HepG2 (cell line): Measurements from ENCODE around the gene SPOP. TPM values are rescaled to one million over a fixed set of nuclear protein-coding genes. Genes with fewer than 3 reads are reported as not detected.
A peak's percentile ranks its signal among the peaks of the same experiment; 100 is the strongest.

Experiments
- CTCF ChIP-seq: sonication (generic); formaldehyde crosslinking; IDR thresholded peaks from 2 replicates; pipeline ENCODE4 v1.5.0; 2020; ENCODE audit warnings: mild to moderate bottlenecking, missing genetic modification reagents, moderate library complexity
- ESRRA ChIP-seq: sonication (generic); formaldehyde crosslinking; IDR thresholded peaks from 2 replicates; pipeline ENCODE4 v1.5.1; 2020; ENCODE audit warnings: mild to moderate bottlenecking, low read depth, missing genetic modification reagents
- FOXA3 ChIP-seq: IDR thresholded peaks from 2 replicates; pipeline ENCODE4 v1.6.1; 2016; ENCODE audit warnings: missing genetic modification reagents, missing compliant biosample characterization
- MED8 ChIP-seq: sonication (generic); formaldehyde crosslinking; IDR thresholded peaks from 2 replicates; pipeline ENCODE4 v1.8.1; 2023; ENCODE audit warnings: mild to moderate bottlenecking, missing genetic modification reagents; ENCODE audit not compliant: insufficient replicate concordance
- NFATC3 ChIP-seq: sonication (generic); formaldehyde crosslinking; IDR thresholded peaks from 2 replicates; pipeline ENCODE4 v1.5.1; 2020; ENCODE audit warnings: mild to moderate bottlenecking, missing genetic modification reagents
- NFIC ChIP-seq: IDR thresholded peaks from 2 replicates; pipeline ENCODE4 v1.6.1; 2012; ENCODE audit warnings: mild to moderate bottlenecking, low read length, inconsistent platforms
- POLR2G ChIP-seq: fragments of 200-400 bp; formaldehyde crosslinking; IDR thresholded peaks from 2 replicates; pipeline ENCODE4 v1.6.1; 2018; ENCODE audit warnings: mild to moderate bottlenecking, low read depth, low read length, moderate library complexity
- TCF7 ChIP-seq: sonication (generic); IDR thresholded peaks from 2 replicates; pipeline ENCODE4 v1.6.1; 2016; ENCODE audit warnings: antibody characterized with exemption, low read depth
- ZFAT ChIP-seq: sonication (generic); formaldehyde crosslinking; conservative IDR thresholded peaks from 2 replicates; pipeline ENCODE4 v1.8.1; 2023; ENCODE audit warnings: missing genetic modification reagents, inconsistent platforms
- ZNF142 ChIP-seq: sonication (generic); formaldehyde crosslinking; IDR thresholded peaks from 2 replicates; pipeline ENCODE4 v1.4.0; 2020; ENCODE audit warnings: missing genetic modification reagents
- ZNF17 ChIP-seq: sonication (generic); formaldehyde crosslinking; IDR thresholded peaks from 2 replicates; pipeline ENCODE4 v1.5.0; 2020; ENCODE audit warnings: mild to moderate bottlenecking, missing genetic modification reagents
- ZNF224 ChIP-seq: sonication (generic); formaldehyde crosslinking; IDR thresholded peaks from 2 replicates; pipeline ENCODE4 v1.5.0; 2020; ENCODE audit warnings: mild to moderate bottlenecking, missing genetic modification reagents
- ZNF619 ChIP-seq: sonication (generic); formaldehyde crosslinking; IDR thresholded peaks from 2 replicates; pipeline ENCODE4 v1.4.0; 2020; ENCODE audit warnings: mild to moderate bottlenecking, missing genetic modification reagents
- ZNF7 ChIP-seq: IDR thresholded peaks from 2 replicates; pipeline ENCODE4 v1.6.1; 2016; ENCODE audit warnings: missing biosample characterization, missing genetic modification reagents
- ZNF780A ChIP-seq: sonication (generic); formaldehyde crosslinking; IDR thresholded peaks from 2 replicates; pipeline ENCODE4 v1.8.0; 2022; ENCODE audit warnings: mild to moderate bottlenecking, missing genetic modification reagents, moderate library complexity
- polyA plus RNA-seq, 8 experiments: library from polyadenylated mRNA; depleted of rRNA in 3 of 8; stranded (reverse) in 7 of 8; unstranded in 1 of 8; fragments of >200 nt; fragmentation: Illumina TruSeq in 4 of 8; extraction: Trizol in 4 of 8; gene quantifications; 2 replicates each; pipeline versions ENCODE4 v1.2.1 to v1.2.3, GENCODE V29; 2011 to 2016; ENCODE audit warnings: low read depth in 4 of 8, missing spikeins in 1 of 8, mixed read lengths in 1 of 8; ENCODE audit not compliant: insufficient read depth in 1 of 8
- total RNA-seq, 5 experiments: library from RNA; depleted of rRNA; stranded (reverse); fragments of >200 nt; fragmentation: Illumina TruSeq; extraction: Trizol; gene quantifications; 2 replicates each; pipeline ENCODE4 v1.2.3, GENCODE V29; 2016; ENCODE audit warnings: low read depth in 1 of 5
- TF ChIP-seq, protein P1 (sequence below): sonication (generic); formaldehyde crosslinking; IDR thresholded peaks from 2 replicates; pipeline ENCODE4 v1.5.1; 2020; ENCODE audit warnings: mild to moderate bottlenecking, missing genetic modification reagents, borderline replicate concordance

Gene SPOP
- total and polyA plus RNA-seq, 2 of the 13 experiments (the other 11 are each of a cell fraction or from before 2014, with no cell fraction given) = 52.8 to 60.8 TPM

GRCh38 chr17:49677134-49677932, 564 bp downstream of the SPOP start (continued):
- TF ChIP-seq CTCF (CRISPR knock-in tag) (peak; percentile 37), ESRRA (CRISPR knock-in tag) (no peak), ZNF142 (CRISPR knock-in tag) (0 out of 2 replicates have a peak, but pooled peaks have one; percentile 11), ZNF17 (CRISPR knock-in tag) (0 out of 2 replicates have a peak, but pooled peaks have one; percentile 13), NFATC3 (CRISPR knock-in tag) (no peak), ZNF224 (no peak), ZNF619 (CRISPR knock-in tag) (no peak), FOXA3 (CRISPR knock-in tag) (no peak), ZNF780A (CRISPR knock-in tag) (0 out of 2 replicates have a peak, but pooled peaks have one; percentile 9), POLR2G (peak; percentile 78), ZFAT (CRISPR knock-in tag) (no peak), MED8 (CRISPR knock-in tag) (no peak), NFIC (no peak), TCF7 (no peak), ZNF7 (CRISPR knock-in tag) (no peak)
- TF ChIP-seq, protein P1, sequence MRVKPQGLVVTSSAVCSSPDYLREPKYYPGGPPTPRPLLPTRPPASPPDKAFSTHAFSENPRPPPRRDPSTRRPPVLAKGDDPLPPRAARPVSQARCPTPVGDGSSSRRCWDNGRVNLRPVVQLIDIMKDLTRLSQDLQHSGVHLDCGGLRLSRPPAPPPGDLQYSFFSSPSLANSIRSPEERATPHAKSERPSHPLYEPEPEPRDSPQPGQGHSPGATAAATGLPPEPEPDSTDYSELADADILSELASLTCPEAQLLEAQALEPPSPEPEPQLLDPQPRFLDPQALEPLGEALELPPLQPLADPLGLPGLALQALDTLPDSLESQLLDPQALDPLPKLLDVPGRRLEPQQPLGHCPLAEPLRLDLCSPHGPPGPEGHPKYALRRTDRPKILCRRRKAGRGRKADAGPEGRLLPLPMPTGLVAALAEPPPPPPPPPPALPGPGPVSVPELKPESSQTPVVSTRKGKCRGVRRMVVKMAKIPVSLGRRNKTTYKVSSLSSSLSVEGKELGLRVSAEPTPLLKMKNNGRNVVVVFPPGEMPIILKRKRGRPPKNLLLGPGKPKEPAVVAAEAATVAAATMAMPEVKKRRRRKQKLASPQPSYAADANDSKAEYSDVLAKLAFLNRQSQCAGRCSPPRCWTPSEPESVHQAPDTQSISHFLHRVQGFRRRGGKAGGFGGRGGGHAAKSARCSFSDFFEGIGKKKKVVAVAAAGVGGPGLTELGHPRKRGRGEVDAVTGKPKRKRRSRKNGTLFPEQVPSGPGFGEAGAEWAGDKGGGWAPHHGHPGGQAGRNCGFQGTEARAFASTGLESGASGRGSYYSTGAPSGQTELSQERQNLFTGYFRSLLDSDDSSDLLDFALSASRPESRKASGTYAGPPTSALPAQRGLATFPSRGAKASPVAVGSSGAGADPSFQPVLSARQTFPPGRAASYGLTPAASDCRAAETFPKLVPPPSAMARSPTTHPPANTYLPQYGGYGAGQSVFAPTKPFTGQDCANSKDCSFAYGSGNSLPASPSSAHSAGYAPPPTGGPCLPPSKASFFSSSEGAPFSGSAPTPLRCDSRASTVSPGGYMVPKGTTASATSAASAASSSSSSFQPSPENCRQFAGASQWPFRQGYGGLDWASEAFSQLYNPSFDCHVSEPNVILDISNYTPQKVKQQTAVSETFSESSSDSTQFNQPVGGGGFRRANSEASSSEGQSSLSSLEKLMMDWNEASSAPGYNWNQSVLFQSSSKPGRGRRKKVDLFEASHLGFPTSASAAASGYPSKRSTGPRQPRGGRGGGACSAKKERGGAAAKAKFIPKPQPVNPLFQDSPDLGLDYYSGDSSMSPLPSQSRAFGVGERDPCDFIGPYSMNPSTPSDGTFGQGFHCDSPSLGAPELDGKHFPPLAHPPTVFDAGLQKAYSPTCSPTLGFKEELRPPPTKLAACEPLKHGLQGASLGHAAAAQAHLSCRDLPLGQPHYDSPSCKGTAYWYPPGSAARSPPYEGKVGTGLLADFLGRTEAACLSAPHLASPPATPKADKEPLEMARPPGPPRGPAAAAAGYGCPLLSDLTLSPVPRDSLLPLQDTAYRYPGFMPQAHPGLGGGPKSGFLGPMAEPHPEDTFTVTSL = no peak; the same call in 1 of the 2 replicates
